ENCODE measurements around the gene PYROXD2. TPM values are rescaled to one million over a fixed set of nuclear protein-coding genes. Genes with fewer than 3 reads are reported as not detected.

The PYROXD2 gene
- total and polyA plus RNA-seq, 10 of the 15 experiments (the other 5 are each of a cell fraction or from before 2014, with no cell fraction given): 4.8 to 15.8 (median 11.1) TPM

- Histone ChIP-seq H3K4me3 (no peak overlapping the region), H3K9ac (ENCODE audit: control insufficient read depth, insufficient read depth, low read length) (no peak overlapping the region), H2AFZ (ENCODE audit: control insufficient read depth, low read depth, low read length) (no peak overlapping the region), H3K36me3 (ENCODE audit: control insufficient read depth in 2 of 2, insufficient read depth in 2 of 2, low read length in 1 of 2) (no peaks in the 10 kb centered on the region), H4K20me1 (ENCODE audit: control insufficient read depth, insufficient read depth) (no peaks in the 10 kb centered on the region), H3K27ac (ENCODE audit: control insufficient read depth, insufficient read depth) (no peak overlapping the region), H3K4me1 (ENCODE audit: control insufficient read depth, insufficient read depth, low read length) (no peaks in the 10 kb centered on the region), H3K9me3 (replicated peaks; ENCODE audit: control insufficient read depth, insufficient read depth, low read length) (no peaks in the 10 kb centered on the region), H3K27me3 (replicated peaks in 1 of 2; ENCODE audit: control insufficient read depth in 2 of 2, insufficient read depth in 2 of 2, low read length in 1 of 2) (no peaks in the 10 kb centered on the region; a peak in 2 of 4 replicates), H3K79me2 (ENCODE audit: control insufficient read depth, insufficient read depth, low read length) (no peaks in the 10 kb centered on the region), H3K4me2 (ENCODE audit: control insufficient read depth, insufficient read depth) (no peak overlapping the region)
- no peak for TF ChIP-seq NFYB (IDR thresholded peaks at IDR 0.05; ENCODE audit: insufficient read depth, low read depth, low read length)
- TF ChIP-seq IRF4 (IDR thresholded peaks at IDR 0.05; ENCODE audit: low read depth, low read length): no peak
- 54% methylated on average over 6 of the region's 6 CpGs for WGBS (ENCODE audit: insufficient coverage, insufficient replicate concordance, low lambda C conversion rate, missing lambda C conversion rate)
- no peak for ATAC-seq
- ChIA-PET CTCF (interaction anchor here (0.7 to 0.8 kb wide), 2 partner anchors 17 to 19 kb away, joined by 3 read pairs; partner anchors contain the start of gene HPS1), SMC1A (ENCODE audit: uncharacterized antibody, unreplicated experiment) (no interaction called here), RAD21 (ENCODE audit: unreplicated experiment) (no interaction called here), POLR2A (no interaction called here)
- intact Hi-C loops (cut with micrococcal nuclease; ENCODE audit: unreplicated experiment) (no loop called here), in situ Hi-C loops (cut with MboI) (loop anchor here (5.0 to 10.0 kb wide), 2 partner anchors 582 to 784 kb away; no protein-coding TSS in a partner anchor)
- BruUV-seq (replicated peaks): no TSS peak
- no peak for DNase-seq (ENCODE audit: low read depth, low spot score)
- no peak for FAIRE-seq
Measured at GRCh38 chr10:98463016-98463415, 48.0 kb upstream of the PYROXD2 start.

- Histone ChIP-seq H3K4me2 (ENCODE audit: control insufficient read depth, insufficient read depth) (no peak overlapping the region), H3K4me3 (no peak overlapping the region), H3K9ac (ENCODE audit: control insufficient read depth, insufficient read depth, low read length) (no peak overlapping the region), H3K9me3 (replicated peaks; ENCODE audit: control insufficient read depth, insufficient read depth, low read length) (no peaks in the 10 kb centered on the region), H3K27me3 (replicated peaks in 1 of 2; ENCODE audit: control insufficient read depth in 2 of 2, insufficient read depth in 2 of 2, low read length in 1 of 2) (no peaks in the 10 kb centered on the region; a peak in 1 of 4 replicates), H3K36me3 (ENCODE audit: control insufficient read depth in 2 of 2, insufficient read depth in 2 of 2, low read length in 1 of 2) (no peaks in the 10 kb centered on the region), H3K27ac (ENCODE audit: control insufficient read depth, insufficient read depth) (no peak overlapping the region), H3K79me2 (ENCODE audit: control insufficient read depth, insufficient read depth, low read length) (no peaks in the 10 kb centered on the region), H4K20me1 (ENCODE audit: control insufficient read depth, insufficient read depth) (no peaks in the 10 kb centered on the region), H2AFZ (ENCODE audit: control insufficient read depth, low read depth, low read length) (no peak overlapping the region), H3K4me1 (ENCODE audit: control insufficient read depth, insufficient read depth, low read length) (no peaks in the 10 kb centered on the region)
- CTCF ChIA-PET: interaction anchor here (0.9 to 1.5 kb wide), 2 partner anchors 11 to 36 kb away, joined by 3 read pairs; no protein-coding TSS in a partner anchor
- POLR2A ChIA-PET: no interaction called here
- DNase-seq (ENCODE audit: low read depth, low spot score): no peak
- ATAC-seq: no peak
- no TSS peak for BruUV-seq (replicated peaks)
- 64% methylated on average over 3 of the region's 3 CpGs for WGBS (ENCODE audit: insufficient coverage, insufficient replicate concordance, low lambda C conversion rate, missing lambda C conversion rate)
- FAIRE-seq: no peak
- RAD21 ChIA-PET (ENCODE audit: unreplicated experiment): no interaction called here
- SMC1A ChIA-PET (ENCODE audit: uncharacterized antibody, unreplicated experiment): no interaction called here
- in situ Hi-C loops (cut with MboI) (loop anchor here (5.0 to 10.0 kb wide), 2 partner anchors 583 to 786 kb away; no protein-coding TSS in a partner anchor), intact Hi-C loops (cut with micrococcal nuclease; ENCODE audit: unreplicated experiment) (no loop called here)
- TF ChIP-seq POU2F2 (IDR thresholded peaks at IDR 0.05; ENCODE audit: borderline replicate concordance, low read depth, low read length) (no peak), SIN3A (IDR thresholded peaks at IDR 0.05; ENCODE audit: low read depth, low read length) (no peak), TARDBP (IDR thresholded peaks at IDR 0.05; ENCODE audit: borderline replicate concordance) (no peak), PRDM15 (CRISPR knock-in tag; IDR thresholded peaks at IDR 0.05) (no peak), ZBTB40 (IDR thresholded peaks at IDR 0.05; ENCODE audit: borderline replicate concordance) (no peak), MEF2B (IDR thresholded peaks at IDR 0.05; ENCODE audit: partially characterized antibody, poor library complexity, severe bottlenecking) (no peak)
Measured at GRCh38 chr10:98461500-98461842, 46.5 kb upstream of the PYROXD2 start.

All from GM12878 (cell line).